ENCODE results near the gene TINAG.
"Not testable (repeated sequence)": the region's sequence is repeated elsewhere in the genome, so short reads cannot be mapped to it uniquely, and the experiment has no call there.

TINAG gene

DNA sequence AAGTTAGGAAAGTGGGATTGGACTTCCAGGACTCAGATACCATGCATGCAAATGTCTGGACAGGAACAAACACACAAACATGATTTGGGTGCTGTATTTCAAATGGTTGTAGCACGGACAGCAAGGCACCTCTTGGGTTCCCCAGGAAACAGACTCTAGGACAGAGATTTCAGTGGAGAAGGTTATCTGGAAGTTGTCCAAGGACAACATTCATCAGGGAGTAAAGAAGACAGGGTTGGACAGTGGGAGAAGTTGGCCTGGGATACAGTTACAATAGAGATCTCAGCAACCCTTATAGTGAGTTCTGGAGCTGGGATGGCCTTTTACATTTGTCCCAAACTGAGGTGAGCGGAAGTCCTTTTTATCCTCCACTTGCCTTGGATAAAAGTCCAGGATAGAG lies 19.8 kb upstream of the TINAG start:
- DNase-seq: no peak
- TF ChIP-seq POLR2A (IDR thresholded peaks at IDR 0.05; ENCODE audit: low read length) (no peak), GATA1 (IDR thresholded peaks at IDR 0.05; ENCODE audit: low read depth, low read length) (no peak)

DNA sequence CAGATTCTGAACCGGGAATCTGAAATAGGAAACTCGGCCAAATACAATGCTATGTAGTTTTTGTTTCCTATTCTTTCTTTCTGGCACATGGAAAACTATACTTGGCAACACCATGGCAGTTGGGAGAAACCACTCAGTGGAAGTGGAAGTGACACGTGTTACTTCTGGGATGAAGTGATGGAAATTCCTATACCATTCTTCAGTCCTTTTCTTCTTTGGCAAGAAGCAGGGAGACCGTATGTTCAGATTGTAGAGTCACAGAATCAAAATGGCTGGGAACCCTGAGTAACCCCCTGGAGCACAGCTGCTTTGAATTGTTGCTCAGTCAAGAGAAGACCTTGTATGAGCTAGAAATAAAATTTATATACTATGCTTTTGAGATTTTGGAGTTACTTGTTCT lies 18.8 kb upstream of the TINAG start:
- no peak for DNase-seq
- TF ChIP-seq GATA1 (IDR thresholded peaks at IDR 0.05; ENCODE audit: low read depth, low read length) (no peak), POLR2A (IDR thresholded peaks at IDR 0.05; ENCODE audit: low read length) (no peak)

DNA sequence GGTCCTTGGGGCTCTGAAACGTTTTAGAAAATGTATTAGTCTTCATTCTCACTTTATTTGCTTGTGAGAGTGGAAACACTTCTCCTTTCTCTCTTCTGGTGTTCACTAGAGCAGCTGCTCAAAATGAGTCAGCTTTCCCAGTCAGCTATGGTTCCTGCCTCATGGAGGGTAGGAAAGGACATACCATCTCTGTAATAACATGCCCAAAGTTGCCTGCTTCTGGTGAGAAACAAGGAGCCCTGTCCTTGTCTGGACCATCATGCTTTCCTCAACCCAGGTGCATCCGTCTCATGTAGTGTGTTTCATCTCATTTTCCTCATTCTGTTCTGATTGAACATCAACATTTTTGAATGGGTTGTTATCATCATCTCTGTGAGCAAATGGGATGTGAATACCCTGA lies 17.1 kb upstream of the TINAG start:
- DNase-seq: no peak
- no peak for TF ChIP-seq POLR2A (IDR thresholded peaks at IDR 0.05; ENCODE audit: low read length)
- TF ChIP-seq GATA1 (IDR thresholded peaks at IDR 0.05; ENCODE audit: low read depth, low read length): no peak

DNA sequence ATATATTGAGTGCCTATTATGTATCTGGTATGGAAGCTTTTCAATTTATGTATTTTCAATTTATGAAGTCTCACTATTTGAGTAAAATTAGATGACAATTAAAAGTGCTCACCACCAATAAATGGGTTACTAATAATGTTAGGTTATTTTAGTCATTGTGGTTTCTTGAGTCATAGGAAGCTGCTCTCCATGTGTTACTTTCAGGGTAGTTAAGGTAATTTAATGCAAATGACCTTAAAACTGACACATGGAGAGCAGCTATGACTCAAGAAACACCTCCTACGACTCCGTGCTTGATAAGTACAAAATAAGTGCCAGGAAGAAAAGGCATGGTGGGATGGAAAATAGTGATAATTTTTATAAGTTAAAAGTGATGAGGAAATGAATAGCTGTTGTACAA lies 16.5 kb upstream of the TINAG start:
- no peak for DNase-seq
- TF ChIP-seq POLR2A (IDR thresholded peaks at IDR 0.05; ENCODE audit: low read length) (no peak), GATA1 (IDR thresholded peaks at IDR 0.05; ENCODE audit: low read depth, low read length) (no peak)

DNA sequence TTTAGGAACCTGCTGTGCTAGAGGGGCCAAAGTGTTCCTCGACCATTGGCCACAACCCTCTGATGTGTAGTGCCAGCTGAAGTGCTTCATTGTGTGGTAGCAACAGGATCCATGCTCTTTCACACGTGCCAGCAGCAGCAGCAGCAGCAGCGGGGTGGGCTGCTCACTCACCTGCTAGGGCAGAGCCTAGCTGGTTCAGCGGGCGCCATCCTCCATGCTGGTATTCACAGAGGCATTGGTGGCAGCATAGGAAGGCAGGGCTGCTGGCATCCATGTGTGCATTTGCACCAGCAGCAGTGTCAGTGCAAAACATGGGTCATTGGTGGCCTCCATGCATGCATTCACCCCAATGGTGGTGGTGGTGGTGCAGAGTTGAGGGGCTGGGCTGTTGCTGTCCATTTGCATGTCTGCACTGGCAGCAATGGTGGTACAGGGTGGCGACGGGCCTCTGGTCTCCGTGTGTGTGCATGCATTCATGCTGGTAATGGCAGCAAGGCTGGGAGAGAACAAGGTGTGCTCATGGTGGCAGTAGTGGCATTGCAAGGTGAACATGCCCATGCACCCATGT lies 13.2 kb upstream of the TINAG start:
- DNase-seq: no peak
- TF ChIP-seq POLR2A (IDR thresholded peaks at IDR 0.05; ENCODE audit: low read length): no peak
- no peak for TF ChIP-seq GATA1 (IDR thresholded peaks at IDR 0.05; ENCODE audit: low read depth, low read length)

DNA sequence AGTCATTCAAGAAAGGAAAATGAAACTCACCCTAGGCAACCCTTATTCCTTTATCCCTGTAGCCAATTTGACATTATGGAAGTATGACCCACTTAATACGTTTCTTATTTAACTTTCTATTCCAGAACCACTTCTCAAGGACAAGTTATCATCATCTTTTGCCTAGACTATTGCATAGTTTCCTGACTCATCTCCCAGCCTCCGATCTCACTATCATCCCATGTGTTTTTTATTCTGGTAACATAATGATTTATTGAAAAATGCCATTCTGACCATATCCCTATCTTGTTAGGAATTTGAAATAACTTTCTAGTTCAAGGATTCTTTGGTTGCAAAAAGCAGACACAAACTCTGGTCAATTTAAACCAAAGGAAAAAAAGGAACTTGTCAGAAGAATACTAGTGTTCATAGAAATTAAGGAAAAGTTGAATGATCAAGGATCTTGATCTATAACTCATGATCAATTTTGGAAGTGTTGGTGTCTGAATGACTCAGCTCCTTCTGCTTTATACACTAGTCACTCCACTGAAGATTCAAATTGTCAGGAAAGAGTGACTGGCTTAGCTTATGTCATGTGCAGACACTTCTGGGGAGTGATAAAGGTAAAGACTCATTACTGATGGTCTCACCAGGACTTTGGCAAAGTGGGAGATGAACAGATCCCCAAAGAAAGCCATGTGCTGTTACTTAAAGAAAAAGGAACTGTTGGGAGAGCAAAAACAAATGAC lies 8.5 kb upstream of the TINAG start:
- no peak for DNase-seq
- TF ChIP-seq POLR2A (IDR thresholded peaks at IDR 0.05; ENCODE audit: low read length) (no peak), GATA1 (IDR thresholded peaks at IDR 0.05; ENCODE audit: low read depth, low read length) (no peak)

DNA sequence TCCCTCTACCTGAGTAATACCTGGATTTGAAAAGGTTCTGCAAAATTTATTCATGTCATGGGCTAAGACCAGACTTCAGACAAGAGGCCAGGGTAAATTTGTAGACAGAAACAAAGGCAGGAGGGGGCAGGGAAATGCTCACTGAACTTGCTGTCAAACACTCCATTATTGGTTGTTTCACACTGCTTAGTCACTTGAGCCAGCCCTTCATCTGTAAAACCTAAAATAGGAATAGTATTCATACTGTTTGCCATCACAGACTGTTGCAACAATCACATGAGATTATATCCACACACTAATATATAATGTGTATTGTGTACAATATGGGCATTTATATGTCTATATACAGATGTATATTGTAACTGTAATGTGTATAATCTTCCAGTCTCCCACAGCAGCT lies 6.5 kb upstream of the TINAG start:
- no peak for TF ChIP-seq GATA1 (IDR thresholded peaks at IDR 0.05; ENCODE audit: low read depth, low read length)
- TF ChIP-seq POLR2A (IDR thresholded peaks at IDR 0.05; ENCODE audit: low read length): no peak
- DNase-seq: no peak

DNA sequence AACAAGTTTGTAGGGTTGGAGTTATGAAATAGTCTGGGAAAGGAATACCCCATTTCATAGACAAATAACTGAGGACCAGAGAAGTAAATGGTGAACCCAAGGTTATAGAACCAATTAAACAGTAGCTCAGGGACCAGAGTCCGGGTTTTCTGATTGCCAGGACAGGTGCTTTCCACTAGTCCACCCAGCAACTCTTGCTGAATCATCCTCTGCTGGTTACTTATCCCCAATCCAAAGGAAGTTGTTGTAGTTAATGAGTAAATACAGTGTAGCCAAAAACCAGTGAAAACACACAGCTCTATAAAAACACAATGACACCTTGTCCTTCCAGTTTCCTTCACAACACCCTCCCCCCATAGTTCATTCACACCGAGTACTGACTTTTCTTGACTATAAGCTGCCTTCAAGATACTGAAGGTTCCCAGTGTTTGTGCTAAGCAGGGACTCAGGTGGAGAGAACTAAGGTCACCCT lies 766 bp upstream of the TINAG start:
- DNase-seq: no peak
- TF ChIP-seq GATA1 (IDR thresholded peaks at IDR 0.05; ENCODE audit: low read depth, low read length) (no peak), POLR2A (IDR thresholded peaks at IDR 0.05; ENCODE audit: low read length) (no peak)

DNA sequence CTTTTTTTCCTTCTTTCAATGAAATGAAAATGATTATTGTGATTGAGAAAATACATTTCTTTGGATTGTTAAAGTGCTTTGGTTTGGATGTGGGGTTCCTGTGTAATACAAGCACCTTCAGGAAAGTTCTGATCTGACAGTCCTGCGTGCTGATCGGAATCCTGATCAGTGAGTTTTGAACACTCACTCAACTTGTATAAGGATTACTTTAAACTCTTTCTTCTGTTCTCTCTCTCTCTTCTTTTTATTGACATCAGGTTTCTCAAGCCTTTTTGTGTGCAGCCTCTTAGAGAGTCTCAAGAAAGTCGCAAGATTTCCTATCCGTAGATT lies 710 bp downstream of the TINAG start:
- TF ChIP-seq POLR2A (IDR thresholded peaks at IDR 0.05; ENCODE audit: low read length) (no peak), GATA1 (IDR thresholded peaks at IDR 0.05; ENCODE audit: low read depth, low read length) (no peak)
- DNase-seq: no peak

DNA sequence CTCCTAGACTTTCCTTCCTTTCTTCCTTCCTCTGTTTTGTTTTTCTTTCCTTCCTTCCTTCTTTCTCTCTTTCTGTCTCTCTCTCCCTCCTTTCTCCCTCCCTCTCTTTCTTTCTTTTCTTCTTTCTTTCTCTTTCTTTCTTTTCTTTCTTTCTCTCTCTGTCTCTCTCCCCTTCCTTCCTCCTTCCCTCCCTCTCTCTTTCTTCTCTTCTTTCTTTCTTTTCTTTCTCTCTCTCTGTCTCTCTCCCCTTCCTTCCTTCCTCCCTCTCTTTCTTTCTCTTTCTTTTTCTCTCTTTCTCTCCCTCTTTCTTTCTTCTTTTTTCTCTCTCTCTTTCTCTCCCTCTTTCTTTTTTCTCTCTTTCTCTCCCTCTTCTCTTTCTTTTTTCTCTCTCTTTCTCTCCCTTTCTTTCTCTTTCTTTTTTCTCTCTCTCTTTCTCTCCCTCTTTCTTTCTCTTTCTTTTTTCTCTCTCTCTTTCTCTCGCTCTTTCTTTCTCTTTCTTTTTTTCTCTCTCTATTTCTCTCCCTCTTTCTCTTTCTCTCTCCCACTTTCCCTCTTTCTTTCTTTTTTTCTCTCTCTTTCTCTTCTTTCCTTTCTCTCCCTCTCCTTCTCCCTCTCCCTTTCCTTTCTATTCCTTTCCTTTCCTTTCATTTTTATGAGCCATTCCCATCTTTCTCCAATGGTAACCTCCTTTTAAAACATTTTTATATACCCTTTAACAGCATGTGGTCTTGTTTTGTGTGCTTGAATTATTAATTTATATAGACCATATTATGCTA lies 2.3 kb downstream of the TINAG start:
- TF ChIP-seq GATA1 (IDR thresholded peaks at IDR 0.05; ENCODE audit: low read depth, low read length) (no peak), POLR2A (IDR thresholded peaks at IDR 0.05; ENCODE audit: low read length) (no peak)
- no peak for DNase-seq

DNA sequence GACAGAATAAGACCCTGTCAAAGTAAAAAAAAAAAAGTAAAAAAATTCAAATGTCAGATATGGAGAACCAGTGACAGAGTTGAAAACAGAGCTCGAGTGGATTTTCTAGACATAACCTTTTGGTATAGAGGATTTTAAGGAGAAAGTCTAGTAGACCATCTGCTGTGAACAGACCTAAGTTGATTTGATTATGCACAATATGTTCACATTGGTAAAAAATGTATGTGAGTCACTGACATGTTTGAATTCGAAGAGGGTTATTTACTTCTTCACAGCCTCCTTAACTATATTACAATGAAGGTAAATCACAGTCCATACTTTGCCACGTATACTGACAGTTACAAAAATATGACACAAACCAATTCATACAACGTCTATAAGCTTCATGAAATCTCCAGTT lies 7.4 kb downstream of the TINAG start:
- TF ChIP-seq POLR2A (IDR thresholded peaks at IDR 0.05; ENCODE audit: low read length) (no peak), GATA1 (IDR thresholded peaks at IDR 0.05; ENCODE audit: low read depth, low read length) (no peak)
- DNase-seq: no peak

DNA sequence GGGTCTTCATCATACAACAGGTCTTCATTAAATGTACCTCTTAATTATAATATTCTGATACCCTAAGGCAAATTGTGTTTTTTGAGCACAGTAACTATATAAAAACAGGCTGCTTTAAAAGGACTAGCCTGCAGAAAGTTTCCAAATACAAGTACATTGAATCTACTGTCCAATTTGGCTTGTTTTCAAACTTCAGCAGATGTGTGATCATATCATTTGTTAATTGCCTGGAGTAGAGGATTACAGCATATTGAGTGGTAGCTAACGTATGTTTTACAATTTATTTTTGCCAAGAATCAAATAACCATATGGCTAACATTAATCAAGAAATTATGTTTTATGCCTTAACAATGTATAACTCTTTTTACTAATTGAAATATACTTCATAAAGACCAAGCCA lies 12.6 kb downstream of the TINAG start:
- DNase-seq: no peak
- TF ChIP-seq GATA1 (IDR thresholded peaks at IDR 0.05; ENCODE audit: low read depth, low read length): no peak
- no peak for TF ChIP-seq POLR2A (IDR thresholded peaks at IDR 0.05; ENCODE audit: low read length)

DNA sequence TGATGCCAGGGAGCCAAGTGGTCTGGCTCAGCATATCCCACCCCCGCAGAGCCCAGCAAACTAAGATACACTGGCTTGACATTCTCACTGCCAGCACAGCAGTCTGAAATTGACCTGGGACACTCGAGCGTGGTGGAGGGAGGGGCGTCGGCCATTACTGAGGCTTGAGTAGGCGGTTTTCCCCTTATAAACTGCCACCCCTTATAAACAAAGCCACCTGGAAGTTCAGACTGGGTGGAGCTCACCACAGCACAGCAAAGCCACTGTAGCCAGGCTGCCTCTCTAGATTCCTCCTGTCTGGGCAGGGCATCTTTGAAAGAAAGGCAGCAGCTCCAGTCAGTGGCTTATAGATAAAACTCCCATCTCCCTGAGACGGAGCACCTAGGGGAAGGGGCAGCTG lies 19.4 kb downstream of the TINAG start:
- no peak for TF ChIP-seq GATA1 (IDR thresholded peaks at IDR 0.05; ENCODE audit: low read depth, low read length)
- no peak for TF ChIP-seq POLR2A (IDR thresholded peaks at IDR 0.05; ENCODE audit: low read length)
- no peak for DNase-seq

DNA sequence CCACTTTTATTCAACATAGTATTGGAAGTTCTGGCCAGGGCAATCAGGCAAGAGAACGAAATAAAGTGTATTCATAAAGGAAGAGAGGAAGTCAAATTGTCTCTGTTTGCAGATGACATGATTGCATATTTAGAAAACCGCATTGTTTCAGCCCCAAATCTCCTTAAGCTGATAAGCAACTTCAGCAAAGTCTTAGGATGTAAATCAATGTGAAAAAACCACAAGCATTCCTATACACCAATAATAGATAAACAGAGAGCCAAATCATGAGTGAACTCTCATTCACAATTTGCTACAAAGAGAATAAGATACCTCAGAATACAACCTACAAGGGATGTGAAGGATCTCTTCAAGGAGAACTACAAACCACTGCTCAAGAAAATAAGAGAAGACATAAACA lies 23.3 kb downstream of the TINAG start:
- DNase-seq: not testable (repeated sequence)

DNA sequence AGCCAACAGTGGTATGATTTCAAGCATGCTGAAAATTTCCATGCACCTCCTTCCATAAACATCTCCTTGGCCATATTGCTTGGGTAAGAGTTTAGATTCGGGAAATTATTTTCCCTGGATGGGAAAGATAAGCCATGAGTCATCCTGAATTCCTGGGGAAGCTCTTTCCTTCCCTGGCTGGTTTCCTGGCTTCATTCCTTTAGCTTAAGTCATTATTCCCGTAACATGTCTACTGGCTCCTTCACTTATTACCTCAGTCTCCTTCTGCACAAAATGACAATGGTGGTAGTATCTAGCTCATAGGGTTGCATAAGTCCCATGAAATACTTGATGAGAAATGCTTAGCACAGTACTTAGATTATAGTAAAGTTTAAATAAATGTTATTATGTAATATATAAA lies 27.6 kb downstream of the TINAG start:
- no peak for DNase-seq

More for the DNA sequence above, 27.6 kb downstream of the TINAG start:
- TF ChIP-seq POLR2A (IDR thresholded peaks at IDR 0.05; ENCODE audit: low read length): no peak
- no peak for TF ChIP-seq GATA1 (IDR thresholded peaks at IDR 0.05; ENCODE audit: low read depth, low read length)
